CD4-positive, alpha-beta T cell treated with Interleukin-15 for 1 hour (primary cell): Measurements from ENCODE around the gene PRPF31.

Experiments used
- DNase-seq: peaks from one replicate; pipeline ENCODE4 v3.0.0-alpha.2; 2020

The PRPF31 gene

GRCh38 chr19:54145541-54146158 is 30.1 kb downstream of the PRPF31 start:
- DNase-seq = no peak

DNA sequence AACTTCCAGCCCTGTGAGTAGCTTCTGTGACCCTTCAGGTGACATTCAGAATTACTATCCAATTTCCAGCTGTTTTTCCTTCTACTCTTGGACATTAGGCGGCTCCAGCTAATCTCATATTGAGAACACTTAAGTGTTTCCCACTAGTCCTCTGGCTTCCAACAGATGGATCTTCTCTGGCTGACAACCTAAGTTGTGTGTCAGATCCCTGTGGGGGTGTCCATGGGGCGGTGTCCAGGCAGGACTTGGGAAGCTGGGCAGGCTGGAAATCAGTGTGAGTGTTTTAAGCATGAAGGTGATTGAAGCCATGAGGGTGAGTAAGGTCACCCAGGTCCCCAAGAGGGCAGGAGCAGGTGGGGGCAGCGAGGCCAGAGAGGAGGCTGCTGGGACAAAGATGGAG is 32.1 kb downstream of the PRPF31 start:
- no peak for DNase-seq

GRCh38 chr19:54148158-54148557 is 32.6 kb downstream of the PRPF31 start:
- DNase-seq = no peak

DNA sequence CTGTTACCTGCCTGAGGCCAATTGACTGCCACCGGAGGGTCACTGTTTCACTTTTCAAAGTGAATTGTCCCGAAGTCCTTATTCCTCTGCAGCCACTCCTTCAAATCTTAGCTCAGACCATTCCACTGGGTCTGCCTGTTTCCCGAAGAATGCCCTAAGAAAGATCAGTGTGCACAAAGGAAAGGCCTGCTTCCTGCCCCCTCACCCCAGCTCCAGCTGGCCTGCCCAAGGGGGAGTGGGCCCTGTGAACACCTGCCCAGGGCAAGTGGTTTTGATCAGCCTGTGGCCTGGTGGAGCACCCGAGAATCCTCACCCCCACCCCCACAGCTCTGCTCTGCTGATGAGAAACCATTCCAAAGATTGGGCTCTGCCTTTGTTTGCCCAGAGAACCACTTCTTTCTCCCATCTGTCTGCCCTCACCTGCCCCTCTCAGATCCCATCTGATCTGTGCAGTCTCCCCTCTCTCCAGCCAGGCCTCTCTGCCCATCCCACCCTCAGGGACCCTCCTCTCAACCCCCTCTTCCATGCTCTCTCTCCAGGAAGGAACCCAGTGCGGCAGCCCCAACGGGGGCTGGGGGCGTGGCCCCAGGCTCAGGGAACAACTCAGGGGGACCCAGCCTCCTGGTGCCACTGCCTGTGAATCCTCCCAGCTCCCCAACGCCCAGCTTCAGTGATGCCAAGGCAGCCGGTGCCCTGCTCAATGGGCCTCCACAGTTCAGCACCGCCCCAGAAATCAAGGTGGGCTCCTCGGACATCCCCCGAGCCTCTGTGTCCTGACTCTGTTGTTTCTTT is 33.7 kb downstream of the PRPF31 start:
- no peak for DNase-seq

DNA sequence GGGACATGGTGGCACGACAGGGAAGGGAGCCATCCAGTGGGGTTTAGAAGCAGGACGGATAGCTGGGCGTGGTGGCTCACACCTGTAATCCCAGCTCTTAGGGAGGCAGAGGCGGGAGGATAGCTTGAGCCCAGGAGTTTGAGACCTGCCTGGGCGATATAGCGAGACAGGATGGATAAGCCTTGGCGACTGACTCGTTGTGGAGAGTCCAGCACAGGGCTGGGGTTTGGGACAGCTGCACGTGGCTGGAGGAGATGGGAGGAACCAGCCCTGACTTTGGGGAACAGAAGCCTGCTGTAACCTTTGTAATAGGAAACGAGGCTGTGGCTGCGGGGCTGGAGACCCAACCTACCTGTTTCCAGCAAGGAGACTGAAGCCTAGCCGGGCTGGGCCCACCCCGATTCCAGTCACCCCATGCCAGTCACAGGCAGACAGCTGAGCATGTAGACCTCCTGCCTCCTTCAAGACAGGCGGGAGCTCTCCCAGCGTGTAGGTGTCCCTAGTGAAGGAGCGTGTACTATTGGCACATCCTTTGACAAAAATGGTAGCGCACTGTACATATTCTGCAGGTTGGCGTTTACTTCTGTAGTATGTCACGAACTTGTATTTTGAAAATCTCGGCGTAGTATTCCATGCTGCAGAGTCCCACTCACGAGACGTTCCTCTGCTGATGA is 35.9 kb downstream of the PRPF31 start:
- no peak for DNase-seq

DNA sequence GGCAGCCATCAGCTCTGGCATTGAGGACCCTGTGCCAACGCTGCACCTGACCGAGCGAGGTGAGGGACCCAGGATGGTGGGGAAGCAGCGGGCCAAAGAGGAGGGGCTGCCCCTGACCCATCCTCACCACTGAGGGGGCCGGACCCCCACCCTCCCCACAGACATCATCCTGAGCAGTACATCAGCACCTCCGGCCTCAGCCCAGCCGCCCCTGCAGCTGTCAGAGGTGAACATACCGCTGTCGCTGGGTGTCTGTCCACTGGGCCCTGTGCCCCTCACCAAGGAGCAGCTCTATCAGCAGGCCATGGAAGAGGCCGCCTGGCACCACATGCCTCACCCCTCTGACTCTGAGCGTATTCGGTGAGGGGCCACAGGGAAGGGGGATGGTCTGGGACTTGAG is 36.7 kb downstream of the PRPF31 start:
- no peak for DNase-seq

DNA sequence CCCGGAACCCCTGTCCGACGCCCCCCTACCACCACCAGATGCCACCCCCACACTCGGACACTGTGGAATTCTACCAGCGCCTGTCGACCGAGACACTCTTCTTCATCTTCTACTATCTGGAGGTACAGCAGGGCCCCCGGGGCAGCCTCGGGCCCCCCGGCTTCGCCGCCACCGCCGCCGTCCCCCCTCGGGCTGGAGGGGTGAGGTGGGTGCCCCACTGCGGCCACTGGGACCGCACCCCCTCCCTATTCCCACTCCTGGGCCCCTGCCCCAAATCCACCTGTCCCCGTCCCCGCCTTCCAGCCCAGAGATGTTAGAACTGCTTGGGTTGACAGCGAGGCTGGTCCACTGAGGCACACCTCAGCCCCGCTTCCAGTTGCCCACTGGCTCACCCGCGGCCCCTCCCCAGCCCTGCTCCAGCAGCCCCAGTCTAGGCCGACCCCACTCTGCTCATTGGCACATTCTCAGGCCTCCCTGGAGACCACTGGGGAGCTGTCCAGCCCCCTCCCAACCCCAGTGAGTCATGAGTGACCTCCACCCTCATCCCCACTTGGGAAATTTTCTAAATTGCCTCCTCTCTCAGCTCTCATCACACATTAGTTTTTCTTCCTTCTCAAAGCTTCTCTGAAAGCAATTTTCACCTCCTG is 37.4 kb downstream of the PRPF31 start:
- no peak for DNase-seq

GRCh38 chr19:54153731-54154326 is 38.3 kb downstream of the PRPF31 start:
- DNase-seq = no peak

- DNase-seq = no peak
Measured at GRCh38 chr19:54154603-54155345, 39.2 kb downstream of the PRPF31 start.

- DNase-seq = no peak
Measured at GRCh38 chr19:54155694-54156093, 40.1 kb downstream of the PRPF31 start.

GRCh38 chr19:54156490-54156889 is 40.9 kb downstream of the PRPF31 start:
- no peak for DNase-seq

DNA sequence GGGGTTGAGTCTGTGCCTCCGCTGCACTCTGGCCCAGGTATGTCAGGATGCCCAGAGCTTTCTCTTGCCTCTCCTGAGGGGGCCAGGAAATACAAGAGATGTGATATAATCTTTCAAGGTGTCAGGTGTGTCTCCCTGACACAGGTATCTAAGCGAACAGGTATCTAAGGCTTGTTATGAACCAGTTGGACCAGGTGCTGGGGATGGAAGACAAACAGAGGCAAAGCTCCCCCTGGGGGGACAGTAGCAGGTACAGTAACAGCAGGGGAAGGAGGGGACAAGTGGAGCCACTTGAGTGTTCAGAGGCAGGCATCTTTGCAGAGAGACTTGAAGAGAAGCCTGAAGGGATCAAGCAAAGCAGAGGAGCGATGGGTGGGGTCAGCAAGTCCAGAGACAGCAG is 41.4 kb downstream of the PRPF31 start:
- DNase-seq = no peak

DNA sequence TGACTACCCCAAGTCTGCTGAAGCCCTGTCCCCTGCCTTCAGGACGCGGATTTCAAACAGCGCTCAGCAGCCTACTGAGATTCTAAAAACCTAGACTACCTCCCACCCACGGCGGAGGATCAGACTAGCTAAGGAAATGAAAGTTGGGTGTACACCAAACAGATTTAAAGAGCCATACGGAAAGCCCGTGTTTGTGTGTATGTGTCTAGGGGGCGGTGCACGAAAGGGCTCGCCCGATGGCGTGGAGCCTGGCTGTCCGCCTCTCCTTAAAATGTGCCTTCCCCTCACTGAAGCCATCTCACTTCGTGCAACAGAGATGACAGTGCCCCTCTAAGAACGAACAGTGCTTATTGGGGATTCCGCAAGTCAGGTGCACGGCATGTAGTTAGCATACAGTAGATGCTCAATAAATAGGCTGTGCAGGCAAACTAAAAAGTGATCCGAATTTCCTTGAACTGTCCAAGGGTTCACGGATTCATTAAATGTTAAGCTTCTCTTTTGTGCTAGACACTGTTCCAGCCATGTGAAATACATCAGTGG is 43.3 kb downstream of the PRPF31 start:
- DNase-seq = no peak

- DNase-seq = peak; percentile 100
Measured at GRCh38 chr19:54159352-54160181, 44.0 kb downstream of the PRPF31 start, which contains the start of gene LENG1. Gene LENG1, minus strand, starts transcription at chr19:54159721. Its CDS starts 26 bp downstream, at chr19:54159695.

GRCh38 chr19:54160182-54160811 is 44.7 kb downstream of the PRPF31 start:
- no peak for DNase-seq

DNA sequence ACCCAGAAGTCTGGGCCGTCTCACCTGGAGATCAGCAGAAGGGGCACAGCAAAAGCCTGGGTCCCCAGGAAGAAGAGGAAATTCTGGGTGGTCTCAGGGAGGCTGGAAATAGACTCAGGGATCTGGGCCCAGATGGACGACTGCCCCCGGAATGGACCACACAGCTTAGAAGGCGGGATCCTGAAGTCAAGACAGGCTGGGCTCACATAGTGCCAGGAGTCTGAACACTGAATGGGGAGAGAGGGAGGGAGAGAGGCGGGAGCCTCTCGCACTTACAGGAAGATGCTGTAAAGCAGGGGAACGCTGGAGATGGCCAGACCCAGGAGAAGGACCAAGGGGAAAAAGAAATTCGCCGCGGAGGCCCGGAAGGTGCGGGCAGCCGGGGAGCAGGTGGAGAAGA is 45.3 kb downstream of the PRPF31 start:
- no peak for DNase-seq

DNA sequence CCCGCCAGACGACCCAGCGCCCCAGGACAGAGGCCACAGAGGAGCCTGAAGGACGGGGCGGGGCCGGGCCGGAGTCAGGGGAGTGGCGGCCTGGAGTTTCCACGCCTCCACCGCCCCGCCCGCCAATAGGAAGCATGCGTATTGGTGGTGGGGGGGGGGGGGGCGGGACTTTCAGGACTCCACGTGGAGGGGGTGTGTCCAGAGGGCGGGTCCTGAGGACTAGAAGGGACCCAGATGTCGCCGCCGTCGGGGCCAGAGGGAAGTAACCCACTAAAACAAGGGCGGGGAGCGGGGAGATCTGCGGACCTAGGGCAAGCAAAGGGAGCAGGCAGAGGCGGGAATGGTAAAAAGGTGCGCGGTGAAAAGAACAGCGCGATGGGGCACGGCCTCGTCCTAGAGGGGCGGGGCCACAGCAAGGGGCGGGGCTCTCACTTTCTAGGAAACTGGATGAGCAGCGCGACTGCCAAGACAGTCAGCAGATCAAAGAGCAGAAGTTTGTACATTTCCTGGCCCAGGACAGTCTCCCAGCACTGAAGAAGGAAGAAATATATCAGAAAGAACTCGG is 46.8 kb downstream of the PRPF31 start:
- peak; percentile 85 for DNase-seq

DNA sequence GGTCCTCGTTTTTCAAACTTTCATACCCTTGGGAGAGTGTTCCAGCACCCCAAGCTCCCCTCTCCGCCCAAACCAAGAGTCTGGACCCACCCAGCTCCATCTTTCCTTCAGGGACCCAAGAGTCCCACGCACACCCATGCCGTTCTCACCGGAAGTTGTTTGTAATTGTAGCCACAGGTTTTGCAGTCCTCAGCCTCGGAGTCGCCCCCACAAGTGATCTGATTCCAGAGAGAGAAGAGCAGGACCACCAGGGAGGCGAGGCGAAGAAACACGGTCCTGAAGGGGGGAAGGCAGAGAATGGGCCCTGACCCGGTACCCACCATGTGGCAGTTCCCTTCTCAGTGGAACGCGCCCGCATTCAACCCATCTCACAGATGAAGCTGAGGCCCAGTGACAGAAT is 47.3 kb downstream of the PRPF31 start:
- DNase-seq = no peak

GRCh38 chr19:54164369-54165068 is 49.0 kb downstream of the PRPF31 start:
- peak; percentile 64 for DNase-seq

DNA sequence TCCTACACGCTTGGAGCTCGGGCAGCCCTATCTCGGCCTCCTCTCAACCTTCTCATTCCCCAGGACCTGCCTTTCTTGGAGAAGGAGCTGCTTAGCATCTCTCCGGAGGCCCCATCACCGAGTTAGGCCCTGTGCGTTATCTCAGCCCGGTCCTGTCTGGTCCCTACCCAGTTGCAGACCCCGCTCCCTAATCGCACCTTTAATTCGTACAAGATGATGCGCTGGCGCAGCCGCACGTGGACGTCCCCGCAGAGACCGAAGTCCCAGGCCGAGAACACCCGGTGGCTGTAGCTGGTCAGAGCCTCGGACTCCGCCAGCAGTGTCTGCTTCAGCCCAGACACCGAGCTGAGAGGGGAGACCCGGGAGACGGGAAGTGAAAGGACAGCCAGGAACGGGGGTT is 49.7 kb downstream of the PRPF31 start:
- no peak for DNase-seq
